H9 (cell line): ENCODE measurements around the gene ARID3C. TPM values are rescaled to one million over a fixed set of nuclear protein-coding genes. Genes with fewer than 3 reads are reported as not detected.
A peak's percentile ranks its signal among the peaks of the same experiment; 100 is the strongest.

Experiments used
- DNase-seq: peaks from one replicate; pipeline ENCODE4 v3.0.0-alpha.2; 2017
- H2AFZ ChIP-seq: one replicate; pipeline ENCODE4 v1.6.1; 2013; ENCODE audit warnings: mild to moderate bottlenecking, low read length, control low read depth, moderate library complexity
- H2AK5ac ChIP-seq: 2 replicates; pipeline ENCODE4 v1.6.1; 2013; ENCODE audit warnings: low read length, control low read depth, mixed read lengths; ENCODE audit not compliant: insufficient read length
- H2BK120ac ChIP-seq: one replicate; pipeline ENCODE4 v1.6.1; 2013; ENCODE audit warnings: low read depth, mild to moderate bottlenecking, low read length, control low read depth, inconsistent platforms; ENCODE audit not compliant: poor library complexity, severe bottlenecking
- H2BK12ac ChIP-seq: 2 replicates; pipeline ENCODE4 v1.6.1; 2013; ENCODE audit warnings: low read length, control low read depth, mixed read lengths, low read depth; ENCODE audit not compliant: insufficient read length
- H2BK15ac ChIP-seq: 2 replicates; pipeline ENCODE4 v1.6.1; 2013; ENCODE audit warnings: low read depth, low read length, control low read depth
- H2BK20ac ChIP-seq: one replicate; pipeline ENCODE4 v1.6.1; 2013; ENCODE audit warnings: low read depth, mild to moderate bottlenecking, low read length, control low read depth, inconsistent platforms; ENCODE audit not compliant: poor library complexity, severe bottlenecking
- H2BK5ac ChIP-seq: 2 replicates; pipeline ENCODE4 v1.6.1; 2013; ENCODE audit warnings: low read length, control low read depth, mixed read lengths; ENCODE audit not compliant: insufficient read length
- H3K14ac ChIP-seq: 2 replicates; pipeline ENCODE4 v1.6.1; 2013; ENCODE audit warnings: low read length, control low read depth; ENCODE audit not compliant: insufficient read depth
- H3K18ac ChIP-seq: 2 replicates; pipeline ENCODE4 v1.6.1; 2013; ENCODE audit warnings: low read depth, mild to moderate bottlenecking, mixed read lengths, low read length, control low read depth; ENCODE audit not compliant: insufficient read length
- H3K23ac ChIP-seq: 2 replicates; pipeline ENCODE4 v1.6.1; 2013; ENCODE audit warnings: low read length, control low read depth, mixed read lengths, low read depth; ENCODE audit not compliant: insufficient read length
- H3K23me2 ChIP-seq: 2 replicates; pipeline ENCODE4 v1.6.1; 2013; ENCODE audit warnings: low read depth, mild to moderate bottlenecking, mixed read lengths, low read length, control low read depth; ENCODE audit not compliant: insufficient read length, poor library complexity, severe bottlenecking
- H3K27ac ChIP-seq: 2 replicates; pipeline ENCODE4 v1.5.1; 2013; ENCODE audit warnings: low read length, control low read depth, mixed read lengths, low read depth; ENCODE audit not compliant: insufficient read length
- H3K27me3 ChIP-seq: 2 replicates; pipeline ENCODE4 v1.6.1; 2013; ENCODE audit warnings: low read length, control low read depth, inconsistent platforms; ENCODE audit not compliant: insufficient read depth
- H3K4ac ChIP-seq: 2 replicates; pipeline ENCODE4 v1.6.1; 2013; ENCODE audit warnings: low read depth, mild to moderate bottlenecking, control low read depth, inconsistent platforms, low read length, moderate library complexity
- H3K4me1 ChIP-seq: 2 replicates; pipeline ENCODE4 v1.6.1; 2013; ENCODE audit warnings: low read length, control low read depth, inconsistent platforms; ENCODE audit not compliant: insufficient read depth
- H3K4me2 ChIP-seq: 2 replicates; pipeline ENCODE4 v1.6.1; 2013; ENCODE audit warnings: low read length, control low read depth, mixed read lengths; ENCODE audit not compliant: insufficient read length, insufficient read depth
- H3K56ac ChIP-seq: 2 replicates; pipeline ENCODE4 v1.6.1; 2013; ENCODE audit warnings: low read depth, mild to moderate bottlenecking, mixed read lengths, low read length, control low read depth; ENCODE audit not compliant: insufficient read length
- H3K79me1 ChIP-seq: 2 replicates; pipeline ENCODE4 v1.6.1; 2013; ENCODE audit warnings: low read depth, mild to moderate bottlenecking, moderate library complexity, low read length, control low read depth, inconsistent platforms; ENCODE audit not compliant: insufficient read depth, poor library complexity, severe bottlenecking
- H3K79me2 ChIP-seq: 2 replicates; pipeline ENCODE4 v1.6.1; 2013; ENCODE audit warnings: low read length, control low read depth, inconsistent platforms; ENCODE audit not compliant: insufficient read depth
- H3K9ac ChIP-seq: 2 replicates; pipeline ENCODE4 v1.6.1; 2013; ENCODE audit warnings: low read length, control low read depth, mixed read lengths; ENCODE audit not compliant: insufficient read length; ENCODE audit errors: extremely low read depth
- H3K9me3 ChIP-seq: one replicate; pipeline ENCODE4 v1.6.1; 2013; ENCODE audit warnings: low read depth, low read length, inconsistent platforms; ENCODE audit not compliant: control insufficient read depth
- H3T11ph ChIP-seq: one replicate; pipeline ENCODE4 v1.6.1; 2013; ENCODE audit warnings: mild to moderate bottlenecking, low read length, control low read depth, inconsistent platforms
- H4K20me1 ChIP-seq: one replicate; pipeline ENCODE4 v1.6.1; 2013; ENCODE audit not compliant: control insufficient read depth, insufficient read length, insufficient read depth
- H4K5ac ChIP-seq: 2 replicates; pipeline ENCODE4 v1.6.1; 2013; ENCODE audit warnings: low read depth, mild to moderate bottlenecking, mixed read lengths, low read length, control low read depth; ENCODE audit not compliant: insufficient read length
- H4K8ac ChIP-seq: replicated peaks from 2 replicates; pipeline ENCODE4 v1.6.1; 2013; ENCODE audit warnings: low read length, control low read depth, mixed read lengths, low read depth; ENCODE audit not compliant: insufficient read length
- H4K91ac ChIP-seq: 2 replicates; pipeline ENCODE4 v1.6.1; 2013; ENCODE audit warnings: low read depth, mild to moderate bottlenecking, moderate library complexity, mixed read lengths, low read length, control low read depth; ENCODE audit not compliant: insufficient read length
- H3K27ac Mint-ChIP-seq, 3 experiments: 2 replicates in 2 of 3; 3 replicates in 1 of 3; pipeline ENCODE4 v1.8.0; 2020 to 2021; ENCODE audit warnings: mixed read lengths in 3 of 3, mild to moderate bottlenecking in 1 of 3, moderate library complexity in 1 of 3
- H3K27me3 Mint-ChIP-seq: 2 replicates; pipeline ENCODE4 v1.8.0; 2021; ENCODE audit warnings: low read depth, mild to moderate bottlenecking, moderate library complexity, mixed read lengths
- H3K36me3 Mint-ChIP-seq, 3 experiments: 2 replicates in 2 of 3; 3 replicates in 1 of 3; pipeline ENCODE4 v1.8.0; 2020 to 2021; ENCODE audit warnings: low read depth in 3 of 3, mixed read lengths in 3 of 3; ENCODE audit not compliant: insufficient read depth in 1 of 3
- H3K4me1 Mint-ChIP-seq, 2 experiments: 2 replicates each; pipeline ENCODE4 v1.8.0; 2020; ENCODE audit warnings: mixed read lengths in 2 of 2
- H3K4me3 Mint-ChIP-seq, 2 experiments: 2 replicates in 1 of 2; 3 replicates in 1 of 2; pipeline ENCODE4 v1.8.0; 2020 to 2021; ENCODE audit warnings: mild to moderate bottlenecking in 2 of 2, mixed read lengths in 2 of 2, moderate library complexity in 1 of 2
- H3K9me3 Mint-ChIP-seq, 2 experiments: 2 replicates in 1 of 2; 3 replicates in 1 of 2; pipeline ENCODE4 v1.8.0; 2020; ENCODE audit warnings: mild to moderate bottlenecking in 2 of 2, mixed read lengths in 2 of 2, moderate library complexity in 1 of 2
- CTCF ChIP-seq: fragments of 200-600 bp; sonication (generic); conservative IDR thresholded peaks from 3 replicates; pipeline ENCODE4 v1.8.0; 2021; ENCODE audit warnings: antibody characterized with exemption, mild to moderate bottlenecking
- WGBS: extraction: QIAGEN DNeasy Blood & Tissue Kit; methylation state at CpG from one replicate; pipeline ENCODE4 v1.1.7; 2013; ENCODE audit warnings: missing lambda C conversion rate, low lambda C conversion rate, mixed read lengths; ENCODE audit not compliant: insufficient read length; ENCODE audit errors: extremely low coverage; 5-methylcytosine and 5-hydroxymethylcytosine counted together
- total RNA-seq: library from RNA; stranded (reverse); gene quantifications from 2 replicates; pipeline ENCODE4 v1.2.1, GENCODE V29; 2021

The ARID3C gene
- total RNA-seq, 1 experiment from 2014 or later, result not detected

DNA sequence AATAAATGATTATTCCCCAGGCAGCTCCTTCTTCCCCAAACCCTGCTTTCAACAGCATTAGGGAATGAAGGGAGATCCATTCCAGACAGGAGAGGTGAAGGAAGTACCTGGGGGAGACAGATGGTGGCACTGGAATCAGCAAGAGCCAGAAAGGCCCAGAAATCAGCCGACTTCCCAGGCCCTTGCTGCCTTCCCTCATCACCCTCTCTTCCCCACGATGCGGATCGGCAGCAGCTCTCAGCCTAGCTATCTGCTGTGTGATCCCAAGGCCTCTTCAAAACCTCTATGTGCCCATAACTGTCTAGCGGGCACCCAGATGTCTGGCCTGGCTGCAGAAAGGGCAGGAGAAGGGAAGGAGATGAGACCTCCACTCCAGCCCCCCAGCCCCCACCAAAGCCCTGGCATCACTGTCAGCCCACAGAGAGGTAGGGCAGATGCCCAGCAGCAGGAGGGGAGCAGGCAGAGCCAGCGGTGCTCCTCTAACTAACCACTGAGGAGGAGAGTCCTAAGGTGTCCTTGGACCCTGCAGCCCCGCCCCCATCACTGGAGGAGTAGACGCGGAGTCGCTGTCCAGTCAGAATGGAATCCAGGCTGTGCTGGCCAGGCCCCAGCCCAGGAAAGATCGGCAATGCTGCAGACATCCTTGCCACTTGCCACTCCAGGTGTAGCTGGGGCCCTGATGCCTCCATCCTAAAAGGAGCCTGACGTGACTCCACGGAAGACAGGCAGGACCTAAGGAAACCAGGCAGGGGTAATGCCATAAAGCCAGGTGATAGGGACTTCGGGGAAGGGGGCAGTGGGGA, 52.1 kb downstream of the ARID3C start:
- peak; percentile 69 for DNase-seq
- Histone ChIP-seq H3K9ac (no peak overlapping the region), H3K4ac (no peak overlapping the region), H2BK20ac (no peak overlapping the region), H3K27me3 (peaks cover 22% of the 10 kb centered on the region), H4K91ac (no peak overlapping the region), H2BK5ac (no peak overlapping the region), H3K4me2 (no peak overlapping the region), H2BK12ac (no peak overlapping the region), H3K79me2 (no peaks in the 10 kb centered on the region), H4K5ac (no peak overlapping the region), H3K4me1 (peaks cover 12% of the 10 kb centered on the region), H3K27ac (no peak overlapping the region), H3T11ph (no peak overlapping the region), H3K23ac (no peak overlapping the region), H3K79me1 (no peaks in the 10 kb centered on the region), H3K14ac (no peak overlapping the region), H2BK120ac (no peak overlapping the region), H3K18ac (no peak overlapping the region), H3K23me2 (peaks cover 7% of the 10 kb centered on the region), H3K9me3 (no peaks in the 10 kb centered on the region), H2AFZ (no peak overlapping the region), H2AK5ac (no peak overlapping the region), H4K8ac (no peak overlapping the region), H4K20me1 (no peaks in the 10 kb centered on the region), H2BK15ac (no peak overlapping the region), H3K56ac (no peak overlapping the region)
- no peaks in the 10 kb centered on the region for H3K36me3 Mint-ChIP-seq
- peaks cover 51 to 67% of the 10 kb centered on the region in 2 experiments for H3K4me1 Mint-ChIP-seq
- peaks cover 0 to 5% of the 10 kb centered on the region in 2 experiments; a peak in 1 of 5 replicates for H3K9me3 Mint-ChIP-seq
- peak overlapping the region; percentile 65 to 83 for H3K4me3 Mint-ChIP-seq
- no peak overlapping the region for H3K27ac Mint-ChIP-seq
- peaks cover 69% of the 10 kb centered on the region for H3K27me3 Mint-ChIP-seq
- no CpG with 5 or more reads among the region's 14 CpGs for WGBS
- TF ChIP-seq CTCF, result no peak
